Renal cortex interstitium (tissue), 11 donors: Measurements from ENCODE around the gene GPSM1. TPM values are rescaled to one million over a fixed set of nuclear protein-coding genes. Genes with fewer than 3 reads are reported as not detected.
A peak's percentile ranks its signal among the peaks of the same experiment; 100 is the strongest.

Experiments used
- DNase-seq, 11 donors: peaks; one replicate each; pipeline ENCODE4 v3.0.0-alpha.2; 2013; ENCODE audit warnings: low read depth in 9 of 11, low spot score in 4 of 11; ENCODE audit errors: extremely low read depth in 1 of 11
- polyA plus RNA-seq, 3 donors: library from polyadenylated mRNA; unstranded; fragments of 120-200 nt; gene quantifications; one replicate each; pipeline ENCODE4 v1.2.1, GENCODE V29; 2013; ENCODE audit not compliant: insufficient read length in 3 of 3

GPSM1 gene
- polyA plus RNA-seq, 3 donors: 28.2 to 48.1 (median 47.2) TPM

DNA sequence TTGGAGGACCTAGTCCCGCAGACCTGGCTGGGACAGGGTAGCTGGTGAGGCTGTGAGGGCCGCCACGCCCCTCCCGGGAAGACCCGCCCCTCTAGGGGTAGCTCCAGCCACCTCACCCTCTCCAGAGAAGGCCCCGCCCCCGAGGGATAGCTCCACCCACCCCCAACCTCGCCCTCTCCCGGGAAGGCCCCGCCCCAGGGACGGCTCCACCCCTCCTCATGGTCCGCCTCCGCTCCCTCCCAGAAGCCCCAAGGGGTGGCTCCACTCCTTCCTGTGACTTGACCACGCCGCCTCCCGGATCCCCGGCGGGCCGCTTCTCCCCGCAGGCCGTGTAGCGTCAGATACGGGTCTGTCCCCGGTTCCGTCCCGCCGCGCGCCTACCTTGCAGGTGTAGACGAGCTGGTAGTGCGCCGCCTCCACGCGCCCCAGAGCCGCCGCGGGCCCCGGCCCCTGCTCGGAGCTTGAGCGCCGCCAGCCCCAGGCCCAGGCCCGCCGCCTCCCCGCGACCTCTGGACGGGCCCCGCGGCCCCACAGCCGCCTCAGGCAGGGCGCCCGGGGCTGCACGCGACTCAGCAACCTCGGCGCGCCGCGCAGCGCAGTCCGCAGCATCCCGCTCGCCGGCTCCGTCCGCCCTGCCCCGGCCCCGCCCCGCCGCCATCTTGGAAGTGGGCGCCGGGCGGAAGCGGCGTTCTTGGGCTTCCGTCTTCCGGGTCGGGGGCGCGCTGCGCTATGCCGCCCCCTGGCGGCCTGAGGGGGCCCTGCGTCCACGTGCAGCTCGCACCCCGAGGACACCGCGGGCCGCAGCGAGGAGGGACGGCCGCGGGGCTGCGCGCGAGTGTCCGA lies 36.0 kb downstream of the GPSM1 start, which contains the start of gene DNLZ:
TSS of gene DNLZ (minus strand) at position 639 of the 843 bp plus-strand sequence. CDS start at position 609, 30 bp downstream.
- peak in 10 of 11 donors; percentile 78 to 89 (median 86) for DNase-seq

DNA sequence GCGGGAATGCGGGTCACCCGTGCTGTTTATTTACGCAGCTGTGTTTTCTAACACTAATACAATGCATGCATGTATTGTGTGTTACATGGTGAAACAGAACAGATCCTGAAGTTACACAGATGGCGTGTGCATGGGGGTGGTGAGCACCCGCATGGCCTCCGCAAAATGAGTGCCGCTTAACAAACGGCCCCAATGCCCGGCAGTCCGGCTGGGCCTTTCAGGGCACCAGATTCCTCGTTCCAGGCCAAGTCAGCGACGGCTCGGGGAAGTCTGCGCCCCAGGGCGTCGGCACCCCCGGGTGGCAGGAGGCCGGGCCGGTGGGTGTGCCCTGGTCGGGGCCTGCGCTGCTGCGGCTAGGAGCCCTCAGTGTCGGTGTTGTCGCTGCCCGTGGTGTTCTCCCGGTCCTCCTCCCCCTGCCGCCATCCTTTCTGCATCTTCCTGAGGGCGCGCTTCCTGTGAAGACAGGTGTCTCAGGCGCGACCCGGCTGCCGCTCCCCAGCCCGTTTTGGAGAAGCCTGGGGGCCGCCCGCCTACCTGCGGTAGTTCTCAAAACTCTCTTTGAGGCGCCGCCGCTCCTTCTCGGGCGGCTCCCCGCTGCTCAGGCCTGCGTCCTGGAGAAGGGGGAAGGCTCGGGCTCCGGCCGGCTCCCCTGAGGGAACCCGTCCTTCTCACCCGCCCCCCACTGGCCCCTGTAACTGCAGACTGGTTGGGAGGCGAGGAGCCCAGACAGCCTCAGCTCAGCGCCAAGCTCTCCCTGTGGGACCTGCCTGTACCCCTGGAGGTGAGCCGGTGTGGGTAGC lies 36.8 kb downstream of the GPSM1 start:
- DNase-seq: no peak

DNA sequence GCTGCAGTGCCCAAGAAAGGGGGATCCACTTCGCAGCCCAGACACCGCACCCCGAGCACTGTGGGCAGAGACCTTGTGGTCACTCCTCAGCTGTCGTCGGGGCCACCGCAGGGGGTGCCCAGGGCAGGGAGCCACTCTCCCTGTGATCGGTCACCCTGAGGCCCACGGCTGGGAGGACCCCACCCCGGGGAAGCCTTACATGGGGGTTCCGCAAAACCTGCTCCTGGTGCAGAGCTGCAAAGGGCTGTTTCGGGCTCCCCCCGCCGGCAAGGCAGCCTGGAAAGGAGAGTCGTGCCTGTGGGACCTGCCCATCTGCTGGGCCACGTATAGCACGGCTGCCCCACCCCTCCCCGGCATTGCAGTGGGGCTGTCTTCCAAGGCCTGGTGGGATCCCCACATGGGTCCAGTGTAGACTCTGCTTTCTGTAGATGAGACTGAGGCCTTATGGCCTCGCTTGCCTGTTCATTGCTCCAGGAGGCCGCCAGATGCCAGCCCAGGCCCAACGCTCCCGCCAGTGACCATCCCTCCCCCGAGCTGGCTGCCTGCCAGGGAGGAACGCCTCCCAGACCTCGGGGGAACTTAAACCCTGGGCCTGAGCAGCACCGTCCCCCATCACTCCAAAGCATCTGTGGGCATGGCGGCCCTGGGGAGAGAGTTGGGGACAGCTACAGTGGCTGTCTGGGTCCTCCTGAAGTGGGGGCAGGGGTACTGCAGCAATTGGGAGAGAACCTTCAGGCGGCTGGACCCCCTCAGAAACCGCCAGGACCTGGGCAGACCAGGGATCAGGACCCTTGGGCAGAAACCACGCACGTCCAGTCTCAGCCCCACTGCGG lies 37.8 kb downstream of the GPSM1 start:
- no peak for DNase-seq

DNA sequence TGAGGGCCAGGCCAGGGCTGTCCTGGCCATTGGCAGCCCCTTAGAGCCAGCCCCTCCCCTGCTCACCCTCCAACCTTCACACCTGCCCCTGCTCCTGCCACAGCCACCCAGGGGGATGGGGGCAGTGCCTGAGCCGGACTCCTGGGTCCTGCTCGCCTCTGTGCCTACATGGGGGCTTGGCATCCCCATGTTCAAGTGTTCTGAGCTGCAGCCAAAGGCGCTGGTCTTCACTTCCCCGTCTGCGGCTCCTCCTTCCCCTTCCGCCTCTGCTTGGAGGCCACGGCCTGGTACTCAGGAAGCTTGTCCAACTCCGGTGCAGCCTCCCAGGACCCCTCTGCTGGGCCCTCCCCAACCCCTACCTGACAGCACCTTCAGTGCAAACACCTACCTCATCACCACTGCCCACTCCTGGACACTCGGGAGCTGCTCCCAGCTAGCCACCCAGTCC lies 38.5 kb downstream of the GPSM1 start:
- no peak for DNase-seq

DNA sequence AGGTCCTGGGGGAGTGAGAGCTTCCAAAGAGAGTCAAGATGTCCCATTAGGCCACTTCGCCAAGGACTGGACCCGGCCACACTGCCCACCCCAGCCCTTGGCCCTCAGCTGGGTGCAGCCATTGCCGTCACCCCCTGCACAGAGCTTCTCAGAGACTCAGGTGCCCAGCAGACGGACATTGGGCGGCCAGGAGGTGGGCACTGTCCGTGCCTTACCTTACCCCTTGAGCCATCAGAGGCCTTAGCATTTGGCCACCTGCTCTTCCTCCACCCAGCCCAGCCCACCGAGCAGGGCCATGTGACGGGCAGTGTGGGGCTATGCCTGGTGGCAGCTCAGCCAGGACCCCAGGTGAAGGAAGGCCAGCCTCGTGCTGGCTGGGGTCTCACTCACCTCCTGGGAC lies 39.5 kb downstream of the GPSM1 start:
- no peak for DNase-seq

DNA sequence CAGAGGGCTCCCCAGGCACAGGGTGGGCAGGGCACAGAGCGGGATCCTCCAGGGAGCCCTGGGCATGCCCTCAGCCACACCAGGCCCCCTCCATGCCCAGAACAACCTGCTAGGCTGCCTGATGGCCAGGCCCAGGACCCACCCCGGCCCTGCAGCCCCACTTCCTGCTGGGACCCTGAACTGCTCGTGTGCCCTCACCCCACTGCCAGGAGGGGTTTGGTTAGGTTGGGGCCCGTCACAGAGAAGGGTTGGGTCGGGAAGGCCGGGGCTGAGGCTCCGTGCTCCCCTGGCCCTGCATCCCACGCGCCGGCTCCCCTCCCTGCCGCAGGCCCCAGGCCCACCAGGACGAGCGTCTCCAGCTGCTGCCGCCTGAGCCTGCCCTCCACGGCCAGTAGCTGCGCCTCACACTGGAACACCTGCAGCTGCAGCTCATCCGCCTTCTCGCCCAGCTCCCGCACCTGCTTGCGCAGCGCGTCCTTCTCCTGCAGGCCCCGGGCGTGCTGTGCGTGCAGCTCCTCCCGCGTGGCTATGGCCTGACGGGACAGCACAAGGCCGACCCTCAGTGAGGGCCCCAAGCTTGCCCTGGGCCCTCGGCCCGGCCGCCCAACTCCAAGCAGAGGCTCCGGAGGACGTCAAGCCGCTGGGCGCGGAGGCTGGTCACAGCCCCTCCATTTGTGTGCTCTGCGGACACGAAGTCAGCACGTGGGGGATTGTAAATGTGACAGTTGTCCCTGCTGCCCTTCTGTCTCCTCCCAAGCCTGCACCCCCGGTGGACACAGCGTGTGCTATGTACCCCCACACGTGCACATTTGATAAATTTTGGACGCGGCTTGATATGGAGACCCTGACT lies 40.2 kb downstream of the GPSM1 start:
- DNase-seq: no peak

DNA sequence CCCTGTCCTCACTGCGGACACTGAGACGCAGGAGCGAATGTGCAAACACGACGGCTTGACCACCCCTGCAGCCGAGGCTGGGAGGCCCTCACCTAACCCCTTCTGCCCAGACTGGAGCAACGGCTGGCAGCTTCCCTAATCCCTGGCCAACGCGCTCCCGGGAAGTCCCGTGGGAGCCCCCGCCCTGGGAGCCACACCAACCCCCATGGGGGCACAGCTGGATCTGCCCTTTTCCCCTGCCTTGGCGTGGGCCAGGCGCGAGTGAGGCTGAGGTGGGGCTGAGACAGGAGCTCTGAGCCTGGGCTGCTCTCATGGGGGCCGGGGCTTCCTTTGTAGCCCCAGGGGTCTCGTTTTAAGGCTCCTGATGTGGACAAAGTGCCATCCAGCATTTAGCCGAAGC lies 40.9 kb downstream of the GPSM1 start:
- no peak for DNase-seq

DNA sequence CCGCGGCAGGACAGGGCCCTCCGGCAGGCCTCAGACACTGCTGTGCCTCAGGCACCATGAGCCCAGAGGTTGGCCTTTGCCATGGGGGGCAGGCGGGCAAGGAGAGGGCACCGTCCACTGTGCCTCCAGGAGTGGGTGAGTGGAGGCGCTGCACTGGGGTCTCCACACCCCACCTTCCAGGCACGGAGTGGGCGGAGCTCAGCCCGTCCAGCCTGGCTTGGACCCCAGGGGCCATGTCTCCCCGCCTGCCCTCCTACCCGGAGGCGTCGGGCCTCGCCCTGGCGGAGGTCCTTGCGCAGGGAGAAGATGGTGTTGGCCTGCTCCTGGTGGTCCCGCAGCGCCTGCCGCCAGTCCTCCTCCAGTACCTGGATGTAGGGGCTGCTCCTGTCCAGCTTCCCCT lies 42.7 kb downstream of the GPSM1 start:
- DNase-seq: no peak

DNA sequence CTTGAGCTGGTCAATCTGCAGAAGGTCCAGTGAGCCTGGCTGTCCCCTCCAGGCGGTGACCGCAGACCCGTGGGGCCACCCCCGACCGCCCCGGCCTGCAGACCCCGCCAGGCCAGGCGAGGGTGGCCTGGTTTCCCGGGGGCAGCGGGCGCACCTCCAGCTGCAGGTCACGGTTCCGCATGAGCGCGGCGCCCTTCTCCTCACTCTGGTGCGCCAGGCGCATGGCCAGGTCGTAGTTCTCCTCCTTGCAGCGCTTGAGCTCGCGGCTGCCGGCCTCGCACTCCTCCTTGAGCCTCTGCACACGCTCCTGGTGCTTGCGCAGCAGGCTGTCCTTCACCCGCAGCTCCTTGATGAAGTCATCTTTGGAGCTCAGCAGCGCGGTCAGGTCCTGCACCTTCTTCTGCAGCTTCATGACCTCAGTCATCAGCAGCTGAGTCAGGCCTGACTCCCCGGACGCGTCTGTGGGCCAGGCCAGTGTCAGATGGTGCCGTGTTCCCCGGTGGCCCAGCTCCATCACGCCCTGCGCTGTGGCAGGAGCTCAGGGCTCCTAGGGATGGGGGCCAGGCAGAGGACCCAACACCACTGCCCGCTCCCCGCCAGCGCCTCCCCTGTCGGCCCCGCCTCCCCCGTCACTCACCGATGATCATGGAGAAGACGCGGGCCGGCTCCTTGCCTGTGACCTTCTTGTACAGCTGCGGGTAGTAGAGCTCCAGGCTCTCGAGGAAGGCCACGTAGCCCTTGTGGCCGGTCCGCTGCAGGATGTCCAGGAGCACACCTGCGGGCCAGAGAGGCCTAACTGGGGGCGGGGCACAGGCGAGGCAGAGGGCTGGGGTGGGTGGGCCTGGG lies 43.6 kb downstream of the GPSM1 start:
- DNase-seq: no peak

DNA sequence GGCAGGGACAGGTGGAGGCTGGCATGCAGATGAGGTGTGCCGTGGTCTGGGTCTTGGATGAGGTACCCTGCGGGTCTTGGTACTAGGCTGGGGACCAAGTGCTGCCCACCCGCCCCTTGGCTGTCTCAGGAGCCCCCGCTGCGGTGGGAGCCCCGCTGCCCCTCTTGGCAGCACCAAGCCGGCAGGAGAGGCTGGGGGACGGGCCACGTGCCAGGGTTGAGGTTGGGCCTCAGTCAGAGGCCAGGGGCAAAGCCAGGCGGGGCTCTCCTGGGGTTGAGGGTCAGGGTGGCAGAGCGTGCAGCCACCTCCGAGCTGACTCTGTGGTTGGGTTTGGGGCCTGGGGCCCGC lies 44.2 kb downstream of the GPSM1 start:
- DNase-seq: no peak

DNA sequence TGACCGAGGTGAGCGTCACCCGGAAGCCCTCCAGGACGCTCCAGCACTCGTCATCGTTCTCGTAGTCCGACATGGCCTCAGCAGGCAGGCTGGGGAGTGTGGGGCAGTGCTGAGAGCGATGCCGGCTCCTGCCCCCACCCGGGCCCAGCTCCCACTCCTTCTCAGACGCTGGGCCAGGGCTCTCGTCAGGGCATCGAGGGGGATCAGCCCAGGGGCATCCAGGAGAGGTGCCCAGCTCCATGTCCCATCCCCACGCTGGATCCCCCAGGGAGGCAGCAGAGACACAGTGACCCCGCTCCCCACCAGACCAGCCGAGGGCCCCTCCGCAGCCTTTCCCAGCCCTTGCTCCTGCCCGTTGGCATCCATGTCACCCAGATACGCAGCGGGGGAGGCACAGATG lies 44.7 kb downstream of the GPSM1 start:
- DNase-seq: no peak

DNA sequence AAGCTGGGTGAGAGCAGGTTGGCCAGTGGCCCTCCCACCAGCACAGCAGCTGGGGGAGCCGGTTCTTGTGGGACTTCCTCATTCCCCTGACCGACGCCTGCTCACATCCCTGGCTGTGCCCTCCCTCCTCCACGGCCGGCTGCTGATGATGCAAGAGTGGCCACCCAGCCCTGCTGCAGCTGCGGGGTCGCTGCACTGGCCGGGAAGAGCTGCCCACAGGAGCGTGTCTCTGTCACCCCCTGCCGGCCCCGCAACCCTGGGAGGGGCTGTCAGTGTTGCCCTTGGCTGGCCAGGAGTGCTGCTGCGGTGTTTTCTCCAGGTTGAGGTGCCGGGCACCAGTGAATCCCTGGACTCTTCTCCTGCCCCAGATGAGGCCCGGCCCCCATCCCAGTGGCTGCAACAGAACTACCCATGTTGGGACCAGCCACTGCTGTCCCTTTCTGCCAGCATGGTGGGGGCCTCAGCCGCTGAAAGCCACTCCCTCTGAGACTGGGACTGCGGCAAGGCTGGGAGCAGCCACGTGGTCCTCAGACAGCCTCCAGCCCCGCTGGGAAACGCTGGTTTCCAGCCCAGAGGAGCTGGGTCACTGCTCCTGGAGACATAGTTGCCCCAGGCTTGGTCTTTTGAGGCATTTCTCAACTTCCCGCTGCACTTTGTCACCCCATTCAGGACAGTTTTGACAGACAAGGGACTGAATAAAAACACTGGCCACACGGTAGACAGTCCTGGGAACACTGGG lies 45.4 kb downstream of the GPSM1 start:
- peak in 8 of 11 donors; percentile 42 to 76 (median 62) for DNase-seq

DNA sequence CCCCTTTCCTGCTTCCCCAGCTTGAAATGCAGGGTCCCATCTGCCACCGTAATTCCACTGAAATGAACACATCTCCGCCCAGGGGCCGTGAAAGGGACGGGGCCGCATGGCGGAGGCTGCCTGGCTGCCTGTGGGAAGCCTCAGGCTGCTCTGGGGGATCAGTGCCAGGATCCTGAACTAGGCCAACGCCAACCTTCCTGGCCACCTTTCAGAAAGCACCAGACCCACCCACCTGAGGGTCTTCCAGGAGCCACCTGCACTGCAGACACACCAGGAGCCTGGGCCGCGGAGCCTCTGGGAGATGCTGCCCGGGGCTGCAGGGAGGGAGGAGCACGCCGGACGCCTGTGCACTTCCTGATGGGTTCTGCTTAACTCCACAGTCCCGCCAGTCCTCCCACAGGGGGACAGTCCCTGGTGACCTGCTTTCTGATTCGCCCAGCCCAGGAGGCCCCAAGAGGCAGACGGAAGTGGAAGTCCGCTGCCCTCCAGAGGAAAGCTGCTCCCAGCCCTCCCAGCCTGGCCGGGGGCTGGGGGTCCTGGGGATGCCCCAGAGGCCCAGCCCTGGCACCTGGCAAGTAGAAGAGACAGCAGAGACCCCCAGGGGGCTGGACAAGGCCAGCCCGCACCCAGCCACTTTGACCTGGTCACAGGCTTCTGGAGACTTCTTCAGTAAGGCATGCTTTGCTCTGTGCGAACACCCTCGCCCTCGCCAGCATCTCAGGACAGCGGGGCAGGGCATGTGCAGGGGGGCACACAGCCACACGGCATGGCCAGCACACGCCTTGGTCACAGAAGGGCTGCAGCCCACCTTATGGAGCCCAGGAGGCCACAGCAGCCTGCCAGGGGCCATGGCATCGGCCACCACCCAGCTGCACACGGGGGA lies 46.2 kb downstream of the GPSM1 start, which contains the start of gene CARD9:
TSS of gene CARD9 (minus strand) at position 370 of the 883 bp plus-strand sequence. CDS start 1,591 bp downstream, outside the sequence.
- no peak for DNase-seq

DNA sequence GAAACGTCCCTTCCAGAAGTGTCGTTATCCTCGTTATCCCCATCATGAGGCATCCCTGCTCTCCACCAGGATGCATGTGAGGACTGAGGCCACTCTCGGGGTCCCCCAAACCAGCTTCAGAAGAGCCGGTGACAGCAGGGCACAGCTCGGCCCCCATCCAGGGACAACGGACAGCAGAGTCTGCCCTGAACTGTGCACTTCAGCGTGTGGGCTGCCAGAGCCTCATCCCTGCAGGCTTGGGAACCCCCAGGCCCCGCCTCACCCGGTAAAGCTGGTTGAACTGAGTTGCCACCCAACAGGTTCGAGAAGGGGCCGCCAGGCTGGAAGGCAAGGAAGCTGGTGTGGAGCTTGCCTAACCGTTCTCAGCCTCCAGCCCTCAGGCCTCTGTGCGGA lies 46.8 kb downstream of the GPSM1 start:
- no peak for DNase-seq

DNA sequence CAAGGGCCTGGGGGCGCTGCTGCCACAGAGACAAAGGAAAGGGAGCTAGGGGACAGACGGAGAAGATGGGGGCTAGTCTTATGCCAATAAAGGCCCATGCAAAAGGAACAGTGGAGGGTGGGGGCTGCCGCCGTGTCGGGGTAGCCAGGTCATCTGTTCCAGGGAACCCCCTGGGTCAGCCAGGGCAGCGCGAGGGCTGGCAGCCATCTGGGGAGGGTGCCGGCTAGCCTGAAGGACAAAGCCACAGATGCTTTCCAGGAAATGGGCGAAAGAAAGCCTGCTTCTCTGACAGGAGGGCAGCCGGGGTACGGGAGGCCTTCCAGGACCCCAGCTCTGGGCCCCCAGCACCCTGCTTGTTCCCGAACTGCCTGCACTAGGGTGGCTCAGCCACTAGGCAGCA lies 47.8 kb downstream of the GPSM1 start:
- DNase-seq: no peak

DNA sequence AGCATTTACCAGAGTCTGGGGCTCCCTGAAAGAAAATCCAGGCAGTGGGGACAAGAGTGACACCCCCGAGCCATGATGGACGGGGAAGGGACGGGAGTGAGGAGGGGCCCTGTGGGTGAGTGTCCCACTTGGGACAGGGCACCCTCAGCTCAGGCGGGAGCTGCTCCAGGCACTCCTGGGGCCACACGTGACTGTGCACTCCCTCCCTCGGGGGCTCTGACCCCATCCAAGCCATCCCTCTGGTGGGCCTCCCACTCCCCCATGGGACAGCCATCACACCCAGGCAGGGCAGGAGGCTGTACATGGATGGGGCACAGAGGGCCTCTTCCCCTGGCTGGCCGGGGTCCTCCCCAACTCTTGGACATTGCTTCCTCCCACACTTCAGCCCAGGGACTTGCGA lies 49.1 kb downstream of the GPSM1 start:
- DNase-seq: no peak
